Mucosa of rectum (tissue), 2 donors: ENCODE results near the gene LRRC37A2.
"Not testable (repeated sequence)": the region's sequence is repeated elsewhere in the genome, so short reads cannot be mapped to it uniquely, and the experiment has no call there.

Experiments used
- H3K27ac ChIP-seq, 2 donors: one replicate each; pipeline ENCODE4 v1.7.0; 2013; ENCODE audit warnings: inconsistent platforms in 2 of 2, low read depth in 2 of 2, low read length in 2 of 2
- H3K27me3 ChIP-seq, 2 donors: one replicate each; pipeline ENCODE4 v1.7.0; 2013; ENCODE audit warnings: low read length in 2 of 2; ENCODE audit not compliant: control insufficient read depth in 2 of 2, insufficient read depth in 2 of 2
- H3K36me3 ChIP-seq, 2 donors: one replicate each; pipeline ENCODE4 v1.7.0; 2013; ENCODE audit warnings: low read length in 2 of 2; ENCODE audit not compliant: control insufficient read depth in 2 of 2, insufficient read depth in 2 of 2
- H3K4me1 ChIP-seq, 2 donors: one replicate each; pipeline ENCODE4 v1.7.0; 2013; ENCODE audit warnings: low read length in 2 of 2, mild to moderate bottlenecking in 1 of 2; ENCODE audit not compliant: control insufficient read depth in 2 of 2, insufficient read depth in 2 of 2
- H3K4me3 ChIP-seq, 2 donors: one replicate each; pipeline ENCODE4 v1.7.0; 2013; ENCODE audit warnings: low read length in 2 of 2
- H3K9ac ChIP-seq, 2 donors: one replicate each; pipeline ENCODE4 v1.7.0; 2013; ENCODE audit warnings: low read length in 2 of 2, low read depth in 1 of 2, mild to moderate bottlenecking in 1 of 2
- H3K9me3 ChIP-seq, 2 donors: one replicate each; pipeline ENCODE4 v1.7.0; 2013; ENCODE audit warnings: low read length in 2 of 2; ENCODE audit not compliant: control insufficient read depth in 2 of 2
- donor health status: healthy.
- donor health status: Normal muscosa, but diverticular disease.

LRRC37A2 gene

GRCh38 chr17:46512168-46512567 lies at the start of gene LRRC37A2:
LRRC37A2 (plus strand) TSS chr17:46512468; CDS start chr17:46512713, 245 bp downstream.
- not testable (repeated sequence) for H3K27ac ChIP-seq, H3K4me3 ChIP-seq, H3K27me3 ChIP-seq, H3K36me3 ChIP-seq, H3K9ac ChIP-seq, H3K9me3 ChIP-seq, H3K4me1 ChIP-seq

- not testable (repeated sequence) for H3K27me3 ChIP-seq, H3K9me3 ChIP-seq, H3K4me1 ChIP-seq, H3K27ac ChIP-seq, H3K4me3 ChIP-seq, H3K9ac ChIP-seq, H3K36me3 ChIP-seq
Observed at GRCh38 chr17:46467618-46468017, 44.6 kb upstream of the LRRC37A2 start.

GRCh38 chr17:46474489-46474888 lies 37.8 kb upstream of the LRRC37A2 start:
- H3K27ac ChIP-seq, H3K9ac ChIP-seq, H3K4me3 ChIP-seq, H3K36me3 ChIP-seq, H3K27me3 ChIP-seq, H3K9me3 ChIP-seq, H3K4me1 ChIP-seq: not testable (repeated sequence)

GRCh38 chr17:46475583-46475982 lies 36.7 kb upstream of the LRRC37A2 start:
- H3K36me3 ChIP-seq, H3K4me1 ChIP-seq, H3K27ac ChIP-seq, H3K9me3 ChIP-seq, H3K9ac ChIP-seq, H3K27me3 ChIP-seq, H3K4me3 ChIP-seq: not testable (repeated sequence)

GRCh38 chr17:46478823-46479222 lies 33.4 kb upstream of the LRRC37A2 start:
- not testable (repeated sequence) for H3K9me3 ChIP-seq, H3K4me3 ChIP-seq, H3K9ac ChIP-seq, H3K27ac ChIP-seq, H3K27me3 ChIP-seq, H3K36me3 ChIP-seq, H3K4me1 ChIP-seq

GRCh38 chr17:46481310-46481709 lies 31.0 kb upstream of the LRRC37A2 start:
- H3K36me3 ChIP-seq, H3K9me3 ChIP-seq, H3K4me3 ChIP-seq, H3K27me3 ChIP-seq, H3K9ac ChIP-seq, H3K4me1 ChIP-seq, H3K27ac ChIP-seq: not testable (repeated sequence)

GRCh38 chr17:46492021-46492420 lies 20.2 kb upstream of the LRRC37A2 start:
- not testable (repeated sequence) for H3K27ac ChIP-seq, H3K4me3 ChIP-seq, H3K27me3 ChIP-seq, H3K4me1 ChIP-seq, H3K36me3 ChIP-seq, H3K9me3 ChIP-seq, H3K9ac ChIP-seq

GRCh38 chr17:46499437-46500139 lies 12.7 kb upstream of the LRRC37A2 start:
- not testable (repeated sequence) for H3K4me3 ChIP-seq, H3K36me3 ChIP-seq, H3K9ac ChIP-seq, H3K27me3 ChIP-seq, H3K9me3 ChIP-seq, H3K27ac ChIP-seq, H3K4me1 ChIP-seq

GRCh38 chr17:46505896-46506295 lies 6.4 kb upstream of the LRRC37A2 start:
- not testable (repeated sequence) for H3K27me3 ChIP-seq, H3K9me3 ChIP-seq, H3K36me3 ChIP-seq, H3K4me1 ChIP-seq, H3K4me3 ChIP-seq, H3K9ac ChIP-seq, H3K27ac ChIP-seq

GRCh38 chr17:46534716-46535115 lies 22.4 kb downstream of the LRRC37A2 start:
- H3K9ac ChIP-seq, H3K36me3 ChIP-seq, H3K4me3 ChIP-seq, H3K9me3 ChIP-seq, H3K4me1 ChIP-seq, H3K27ac ChIP-seq, H3K27me3 ChIP-seq: not testable (repeated sequence)

GRCh38 chr17:46548607-46549006 lies 36.3 kb downstream of the LRRC37A2 start:
- not testable (repeated sequence) for H3K9me3 ChIP-seq, H3K4me1 ChIP-seq, H3K4me3 ChIP-seq, H3K27me3 ChIP-seq, H3K27ac ChIP-seq, H3K9ac ChIP-seq, H3K36me3 ChIP-seq
